ENCODE measurements around the gene TRAPPC8. TPM values are rescaled to one million over a fixed set of nuclear protein-coding genes. Genes with fewer than 3 reads are reported as not detected.

Gene TRAPPC8
- total RNA-seq, 4 donors from 2014 or later = 45.9 to 96.8 (median 61.8) TPM

GRCh38 chr18:31877900-31878299 lies 65.0 kb downstream of the TRAPPC8 start:
- no peak overlapping the region for H3K4me3 ChIP-seq (replicated peaks in 1 of 3)
- WGBS, 2 donors = 93 to 98% methylated on average over 5 of the region's 5 CpGs
- DNase-seq = no peak
- no peaks in the 10 kb centered on the region for H3K4me1 ChIP-seq
- H3K27ac ChIP-seq = no peak overlapping the region
- TF ChIP-seq POLR2A (IDR thresholded peaks at IDR 0.05) = no peak
- peaks cover 4 to 11% of the 10 kb centered on the region in 2 donors for H3K36me3 ChIP-seq
- H3K9me3 ChIP-seq = no peaks in the 10 kb centered on the region
- no peaks in the 10 kb centered on the region for H3K27me3 ChIP-seq
- intact Hi-C loops (cut with DNase I) = no loop called here

GRCh38 chr18:31876707-31877106 lies 66.2 kb downstream of the TRAPPC8 start:
- intact Hi-C loops (cut with DNase I) = no loop called here
- no peak for DNase-seq
- Histone ChIP-seq H3K4me1 (no peaks in the 10 kb centered on the region), H3K27me3 (no peaks in the 10 kb centered on the region), H3K36me3 (peaks cover 11 to 15% of the 10 kb centered on the region in 2 donors), H3K9me3 (no peaks in the 10 kb centered on the region), H3K27ac (no peak overlapping the region), H3K4me3 (replicated peaks in 1 of 3) (no peak overlapping the region)
- TF ChIP-seq POLR2A (IDR thresholded peaks at IDR 0.05) = no peak
- TF ChIP-seq, protein P1, sequence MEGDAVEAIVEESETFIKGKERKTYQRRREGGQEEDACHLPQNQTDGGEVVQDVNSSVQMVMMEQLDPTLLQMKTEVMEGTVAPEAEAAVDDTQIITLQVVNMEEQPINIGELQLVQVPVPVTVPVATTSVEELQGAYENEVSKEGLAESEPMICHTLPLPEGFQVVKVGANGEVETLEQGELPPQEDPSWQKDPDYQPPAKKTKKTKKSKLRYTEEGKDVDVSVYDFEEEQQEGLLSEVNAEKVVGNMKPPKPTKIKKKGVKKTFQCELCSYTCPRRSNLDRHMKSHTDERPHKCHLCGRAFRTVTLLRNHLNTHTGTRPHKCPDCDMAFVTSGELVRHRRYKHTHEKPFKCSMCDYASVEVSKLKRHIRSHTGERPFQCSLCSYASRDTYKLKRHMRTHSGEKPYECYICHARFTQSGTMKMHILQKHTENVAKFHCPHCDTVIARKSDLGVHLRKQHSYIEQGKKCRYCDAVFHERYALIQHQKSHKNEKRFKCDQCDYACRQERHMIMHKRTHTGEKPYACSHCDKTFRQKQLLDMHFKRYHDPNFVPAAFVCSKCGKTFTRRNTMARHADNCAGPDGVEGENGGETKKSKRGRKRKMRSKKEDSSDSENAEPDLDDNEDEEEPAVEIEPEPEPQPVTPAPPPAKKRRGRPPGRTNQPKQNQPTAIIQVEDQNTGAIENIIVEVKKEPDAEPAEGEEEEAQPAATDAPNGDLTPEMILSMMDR (IDR thresholded peaks at IDR 0.05) = no peak
- WGBS, 2 donors = 95% methylated on average over 3 to 4 of the region's 4 CpGs

- H3K27me3 ChIP-seq = no peaks in the 10 kb centered on the region
- 81 to 93% methylated on average over 2 of the region's 2 CpGs for WGBS, 2 donors
- H3K4me1 ChIP-seq = no peaks in the 10 kb centered on the region
- intact Hi-C loops (cut with DNase I) = no loop called here
- no peak for DNase-seq
- no peaks in the 10 kb centered on the region for H3K9me3 ChIP-seq
- H3K36me3 ChIP-seq = peaks cover 11 to 15% of the 10 kb centered on the region in 2 donors
- no peak for TF ChIP-seq POLR2A (IDR thresholded peaks at IDR 0.05)
- TF ChIP-seq, protein P1 (IDR thresholded peaks at IDR 0.05) = no peak
- H3K27ac ChIP-seq = no peak overlapping the region
- no peak overlapping the region for H3K4me3 ChIP-seq (replicated peaks in 1 of 3)
These were observed 67.6 kb downstream of the TRAPPC8 start for GRCh38 chr18:31875301-31875700.

DNA sequence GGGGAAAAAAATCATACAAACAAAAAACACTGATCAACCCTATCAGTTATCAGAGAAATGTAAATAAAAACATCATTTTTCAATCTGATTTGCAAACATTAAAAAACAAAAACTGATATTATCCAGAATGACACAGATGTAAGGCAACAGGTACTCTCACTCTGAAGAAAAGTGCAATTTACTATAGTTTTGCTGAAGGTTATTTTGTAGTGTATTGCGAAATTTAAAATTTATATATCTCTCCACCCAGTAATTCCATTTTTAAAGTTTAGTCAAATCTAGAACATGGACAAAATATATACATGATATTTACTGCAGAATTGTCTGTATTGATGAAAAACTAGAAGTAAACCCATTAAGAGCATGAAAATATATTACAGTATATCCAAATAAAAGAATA lies 79.8 kb downstream of the TRAPPC8 start:
- peaks cover 0 to 10% of the 10 kb centered on the region in 2 donors for H3K36me3 ChIP-seq
- intact Hi-C loops (cut with DNase I) = no loop called here
- no peak for TF ChIP-seq POLR2A (IDR thresholded peaks at IDR 0.05)
- TF ChIP-seq, protein P1 (IDR thresholded peaks at IDR 0.05) = no peak
- H3K27ac ChIP-seq = no peak overlapping the region
- no peaks in the 10 kb centered on the region for H3K9me3 ChIP-seq
- no peak for DNase-seq
- no peaks in the 10 kb centered on the region for H3K27me3 ChIP-seq
- H3K4me1 ChIP-seq = no peaks in the 10 kb centered on the region
- WGBS, 2 donors = 95 to 97% methylated on average over 1 of the region's 1 CpG
- no peak overlapping the region for H3K4me3 ChIP-seq (replicated peaks in 1 of 3)

GRCh38 chr18:31860488-31860887 lies 82.4 kb downstream of the TRAPPC8 start:
- no peak for DNase-seq
- Histone ChIP-seq H3K9me3 (no peaks in the 10 kb centered on the region), H3K27me3 (no peaks in the 10 kb centered on the region), H3K27ac (no peak overlapping the region), H3K4me1 (no peaks in the 10 kb centered on the region), H3K4me3 (replicated peaks in 1 of 3) (no peak overlapping the region), H3K36me3 (peaks cover 8 to 13% of the 10 kb centered on the region in 2 donors)
- no peak for TF ChIP-seq POLR2A (IDR thresholded peaks at IDR 0.05)
- TF ChIP-seq, protein P1 (IDR thresholded peaks at IDR 0.05) = no peak
- intact Hi-C loops (cut with DNase I) = no loop called here

Data from thyroid gland (tissue), 4 donors.